Effector memory CD8-positive, alpha-beta T cell (primary cell): Measurements from ENCODE around the gene PSPH.
A peak's percentile ranks its signal among the peaks of the same experiment; 100 is the strongest.
"Not testable (repeated sequence)": the region's sequence is repeated elsewhere in the genome, so short reads cannot be mapped to it uniquely, and the experiment has no call there.

Experiments used
- ATAC-seq: fragments of 150-1000 bp; cut with Tn5 transposase; replicated peaks from 2 replicates; pipeline ENCODE4 v1.10.0; 2021; ENCODE audit warnings: mild to moderate bottlenecking, moderate library complexity
- DNase-seq, 3 experiments: peaks; one replicate each; pipeline ENCODE4 v3.0.0; 2021
- H3K27ac Mint-ChIP-seq, 2 donors: one replicate each; pipeline ENCODE4 v1.8.0; 2022; ENCODE audit warnings: mild to moderate bottlenecking in 2 of 2, mixed read lengths in 2 of 2, moderate library complexity in 2 of 2
- H3K27me3 Mint-ChIP-seq, 2 donors: one replicate each; pipeline ENCODE4 v1.8.0; 2022; ENCODE audit warnings: mixed read lengths in 2 of 2
- H3K36me3 Mint-ChIP-seq: one replicate; pipeline ENCODE4 v1.8.0; 2022; ENCODE audit warnings: mild to moderate bottlenecking, moderate library complexity, mixed read lengths; ENCODE audit not compliant: insufficient read depth
- H3K4me1 Mint-ChIP-seq, 2 donors: one replicate each; pipeline ENCODE4 v1.8.0; 2022; ENCODE audit warnings: low read depth in 2 of 2, mixed read lengths in 2 of 2
- H3K4me3 Mint-ChIP-seq, 2 donors: one replicate each; pipeline ENCODE4 v1.8.0; 2022; ENCODE audit warnings: mild to moderate bottlenecking in 2 of 2, mixed read lengths in 2 of 2, moderate library complexity in 2 of 2
- H3K9me3 Mint-ChIP-seq, 2 donors: one replicate each; pipeline ENCODE4 v1.8.0; 2022; ENCODE audit warnings: mixed read lengths in 2 of 2

Gene PSPH

GRCh38 chr7:56079450-56080185, 28.4 kb upstream of the PSPH start:
- no peak overlapping the region for H3K4me3 Mint-ChIP-seq
- ATAC-seq, result no peak
- peak overlapping the region in 1 of 2 donors; percentile 84 for H3K27ac Mint-ChIP-seq
- no peaks in the 10 kb centered on the region for H3K9me3 Mint-ChIP-seq
- peaks cover 23% of the 10 kb centered on the region for H3K36me3 Mint-ChIP-seq
- no peaks in the 10 kb centered on the region for H3K4me1 Mint-ChIP-seq
- H3K27me3 Mint-ChIP-seq, result no peaks in the 10 kb centered on the region
- no peak for DNase-seq

GRCh38 chr7:56078196-56078595, 27.0 kb upstream of the PSPH start:
- Mint-ChIP-seq H3K27ac (peak overlapping the region in 1 of 2 donors; percentile 84), H3K9me3 (no peaks in the 10 kb centered on the region), H3K4me1 (peaks cover 4 to 5% of the 10 kb centered on the region in 2 donors), H3K27me3 (no peaks in the 10 kb centered on the region), H3K4me3 (no peak overlapping the region), H3K36me3 (peaks cover 27% of the 10 kb centered on the region)
- DNase-seq (no peak), ATAC-seq (no peak)

GRCh38 chr7:56077681-56078080, 26.4 kb upstream of the PSPH start:
- Mint-ChIP-seq H3K9me3 (no peaks in the 10 kb centered on the region), H3K27me3 (no peaks in the 10 kb centered on the region), H3K4me1 (peaks cover 4 to 5% of the 10 kb centered on the region in 2 donors), H3K4me3 (no peak overlapping the region), H3K27ac (no peak overlapping the region), H3K36me3 (peaks cover 29% of the 10 kb centered on the region)
- DNase-seq (no peak), ATAC-seq (no peak)

- DNase-seq, result peak; percentile 57 to 71 (median 69)
- H3K9me3 Mint-ChIP-seq, result no peaks in the 10 kb centered on the region
- ATAC-seq, result peak; percentile 93
- H3K27ac Mint-ChIP-seq, result no peak overlapping the region
- peaks cover 44% of the 10 kb centered on the region for H3K36me3 Mint-ChIP-seq
- H3K4me1 Mint-ChIP-seq, result peaks cover 4 to 5% of the 10 kb centered on the region in 2 donors
- H3K4me3 Mint-ChIP-seq, result no peak overlapping the region
- H3K27me3 Mint-ChIP-seq, result no peaks in the 10 kb centered on the region
These were observed 23.1 kb upstream of the PSPH start for GRCh38 chr7:56074371-56074791.

GRCh38 chr7:56066376-56066775, 15.1 kb upstream of the PSPH start:
- ATAC-seq, H3K27me3 Mint-ChIP-seq, H3K9me3 Mint-ChIP-seq, H3K27ac Mint-ChIP-seq, H3K4me3 Mint-ChIP-seq, DNase-seq: not testable (repeated sequence)
- peaks cover 18 to 29% of the 10 kb centered on the region in 2 donors for H3K4me1 Mint-ChIP-seq
- peaks cover 73% of the 10 kb centered on the region for H3K36me3 Mint-ChIP-seq

GRCh38 chr7:56063882-56064625, 12.8 kb upstream of the PSPH start, which contains the start of gene SUMF2:
Gene SUMF2 (plus strand): TSS chr7:56064286. CDS start chr7:56064312, 26 bp downstream.
- ATAC-seq, result peak; percentile 89
- H3K27ac Mint-ChIP-seq, result peak within 1 kb of the TSS; percentile 95 to 97
- peaks cover 18 to 29% of the 10 kb centered on the region in 2 donors for H3K4me1 Mint-ChIP-seq
- DNase-seq, result peak; percentile 85 to 87 (median 86)
- no peaks in the 10 kb centered on the region for H3K9me3 Mint-ChIP-seq
- no peaks in the 10 kb centered on the region for H3K27me3 Mint-ChIP-seq
- H3K4me3 Mint-ChIP-seq, result peak within 1 kb of the TSS; percentile 87 to 92
- H3K36me3 Mint-ChIP-seq, result peaks cover 75% of the 10 kb centered on the region

- Mint-ChIP-seq H3K9me3 (no peaks in the 10 kb centered on the region), H3K36me3 (peaks cover 75% of the 10 kb centered on the region), H3K4me3 (peak overlapping the region; percentile 87 to 92), H3K27me3 (no peaks in the 10 kb centered on the region), H3K27ac (peak overlapping the region; percentile 95 to 97), H3K4me1 (peaks cover 18 to 24% of the 10 kb centered on the region in 2 donors)
- ATAC-seq (no peak), DNase-seq (no peak)
These were observed 12.2 kb upstream of the PSPH start for GRCh38 chr7:56063500-56063881.

GRCh38 chr7:56062382-56062781, 11.1 kb upstream of the PSPH start:
- Mint-ChIP-seq H3K27me3 (no peaks in the 10 kb centered on the region), H3K27ac (peak overlapping the region in 1 of 2 donors; percentile 42), H3K9me3 (no peaks in the 10 kb centered on the region), H3K36me3 (peaks cover 77% of the 10 kb centered on the region), H3K4me3 (peak overlapping the region in 1 of 2 donors; percentile 3), H3K4me1 (peaks cover 18 to 24% of the 10 kb centered on the region in 2 donors)
- ATAC-seq, result no peak
- DNase-seq, result no peak

GRCh38 chr7:56053993-56054392, 2.7 kb upstream of the PSPH start:
- DNase-seq (no peak), ATAC-seq (no peak)
- Mint-ChIP-seq H3K4me3 (no peak overlapping the region), H3K27ac (no peak overlapping the region), H3K27me3 (no peaks in the 10 kb centered on the region), H3K9me3 (no peaks in the 10 kb centered on the region), H3K36me3 (peaks cover 58% of the 10 kb centered on the region), H3K4me1 (peaks cover 11 to 22% of the 10 kb centered on the region in 2 donors)

- H3K36me3 Mint-ChIP-seq, result peaks cover 52% of the 10 kb centered on the region
- ATAC-seq, result no peak
- H3K27ac Mint-ChIP-seq, result peak overlapping the region in 1 of 2 donors; percentile 85
- H3K4me3 Mint-ChIP-seq, result peak overlapping the region in 1 of 2 donors; percentile 93
- H3K4me1 Mint-ChIP-seq, result peaks cover 11 to 22% of the 10 kb centered on the region in 2 donors
- no peak for DNase-seq
- H3K9me3 Mint-ChIP-seq, result no peaks in the 10 kb centered on the region
- no peaks in the 10 kb centered on the region for H3K27me3 Mint-ChIP-seq
These were observed 2.1 kb upstream of the PSPH start for GRCh38 chr7:56053379-56053778.

- Mint-ChIP-seq H3K27ac (peak overlapping the region; percentile 85 to 95), H3K27me3 (no peaks in the 10 kb centered on the region), H3K9me3 (no peaks in the 10 kb centered on the region), H3K4me3 (peak overlapping the region; percentile 84 to 93), H3K4me1 (peaks cover 11 to 22% of the 10 kb centered on the region in 2 donors), H3K36me3 (peaks cover 28% of the 10 kb centered on the region)
- no peak for DNase-seq
- ATAC-seq, result no peak
These were observed 248 bp downstream of the PSPH start for GRCh38 chr7:56051053-56051338.

GRCh38 chr7:56048763-56049162, 2.5 kb downstream of the PSPH start:
- not testable (repeated sequence) for H3K27me3 Mint-ChIP-seq, H3K27ac Mint-ChIP-seq, ATAC-seq, H3K4me3 Mint-ChIP-seq, H3K9me3 Mint-ChIP-seq, DNase-seq
- Mint-ChIP-seq H3K4me1 (peaks cover 11 to 19% of the 10 kb centered on the region in 2 donors), H3K36me3 (peaks cover 14% of the 10 kb centered on the region)

GRCh38 chr7:56048245-56048644, 3.0 kb downstream of the PSPH start:
- H3K27me3 Mint-ChIP-seq, result no peaks in the 10 kb centered on the region
- DNase-seq, result no peak
- peaks cover 7 to 18% of the 10 kb centered on the region in 2 donors for H3K4me1 Mint-ChIP-seq
- H3K27ac Mint-ChIP-seq, result no peak overlapping the region
- ATAC-seq, result no peak
- no peak overlapping the region for H3K4me3 Mint-ChIP-seq
- H3K36me3 Mint-ChIP-seq, result peaks cover 14% of the 10 kb centered on the region
- H3K9me3 Mint-ChIP-seq, result no peaks in the 10 kb centered on the region
